Chondrocyte (in vitro differentiated cells): Measurements from ENCODE around the gene C1orf210. TPM values are rescaled to one million over a fixed set of nuclear protein-coding genes. Genes with fewer than 3 reads are reported as not detected.

Experiments used
- DNase-seq: peaks from one replicate; pipeline ENCODE4 v3.0.0; 2021; ENCODE audit warnings: mixed read lengths, low spot score
- H3K27ac Mint-ChIP-seq: one replicate; pipeline ENCODE4 v1.8.0; 2021; ENCODE audit warnings: mild to moderate bottlenecking, moderate library complexity, mixed read lengths; ENCODE audit not compliant: unreplicated experiment
- H3K27me3 Mint-ChIP-seq: 2 replicates; pipeline ENCODE4 v1.8.0; 2021; ENCODE audit warnings: low read depth, mixed read lengths
- H3K36me3 Mint-ChIP-seq: 2 replicates; pipeline ENCODE4 v1.8.0; 2021; ENCODE audit warnings: low read depth, mixed read lengths
- H3K4me1 Mint-ChIP-seq: 2 replicates; pipeline ENCODE4 v1.8.0; 2021; ENCODE audit warnings: low read depth, mild to moderate bottlenecking, mixed read lengths
- H3K4me3 Mint-ChIP-seq: one replicate; pipeline ENCODE4 v1.8.0; 2021; ENCODE audit warnings: mild to moderate bottlenecking, moderate library complexity, mixed read lengths; ENCODE audit not compliant: unreplicated experiment
- H3K9me3 Mint-ChIP-seq: 2 replicates; pipeline ENCODE4 v1.8.0; 2021; ENCODE audit warnings: low read depth, mixed read lengths
- total RNA-seq: library from RNA; stranded (reverse); gene quantifications from 3 replicates; pipeline ENCODE4 v1.2.1, GENCODE V29; 2021
- TF ChIP-seq, protein P1 (sequence below): fragments of 200-600 bp; sonication (generic); IDR thresholded peaks from 2 replicates; pipeline ENCODE4 v1.5.0; 2021; ENCODE audit warnings: antibody characterized with exemption, mild to moderate bottlenecking, moderate library complexity

The C1orf210 gene
- total RNA-seq, 1 donor from 2014 or later = not detected

DNA sequence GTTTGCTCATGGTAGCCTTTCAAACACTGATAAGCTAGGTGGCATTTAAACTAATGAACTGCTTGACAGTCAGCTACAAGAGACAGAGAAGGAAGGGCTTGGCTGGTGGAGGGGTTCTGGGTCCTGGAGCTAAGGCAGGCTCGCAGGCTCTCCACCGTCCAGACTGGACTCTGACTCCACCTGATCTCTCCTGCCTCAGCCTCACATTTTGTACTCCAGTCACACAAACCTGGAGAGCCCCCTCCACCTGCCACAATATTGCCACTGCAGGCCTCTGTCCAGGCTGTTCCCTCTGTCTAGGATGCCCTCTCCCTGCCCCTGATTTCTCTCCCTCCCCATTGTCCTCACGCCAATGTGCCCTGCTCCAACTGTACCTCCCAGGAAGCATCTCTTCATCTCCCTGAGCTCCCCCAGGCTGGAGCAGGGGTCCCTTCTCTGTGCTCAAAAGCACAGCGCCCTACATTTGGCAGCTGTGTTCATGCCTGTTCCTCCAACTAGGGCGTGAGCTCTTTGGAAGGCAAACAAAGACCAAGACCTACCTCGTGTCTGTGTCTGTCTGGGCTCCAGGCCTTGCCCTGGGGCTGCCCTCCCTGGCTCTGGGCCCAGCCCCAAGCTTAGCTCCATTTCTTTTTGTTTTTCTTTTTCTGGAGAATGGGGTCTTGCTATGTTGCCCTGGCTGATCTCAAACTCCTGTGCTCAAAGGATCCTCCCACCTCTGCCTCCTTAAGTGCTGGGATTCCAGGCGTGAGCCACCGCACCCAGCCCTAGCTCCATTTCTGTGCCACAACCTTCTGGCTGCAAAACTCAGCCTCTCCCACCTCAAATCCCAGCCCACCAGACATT lies 18.3 kb upstream of the C1orf210 start:
- no peaks in the 10 kb centered on the region for H3K9me3 Mint-ChIP-seq
- H3K27me3 Mint-ChIP-seq = peaks cover 3% of the 10 kb centered on the region
- H3K36me3 Mint-ChIP-seq = no peaks in the 10 kb centered on the region
- H3K4me1 Mint-ChIP-seq = no peaks in the 10 kb centered on the region
- no peak overlapping the region for H3K4me3 Mint-ChIP-seq
- no peak overlapping the region for H3K27ac Mint-ChIP-seq
- peak; percentile 32 for DNase-seq
- TF ChIP-seq, protein P1, sequence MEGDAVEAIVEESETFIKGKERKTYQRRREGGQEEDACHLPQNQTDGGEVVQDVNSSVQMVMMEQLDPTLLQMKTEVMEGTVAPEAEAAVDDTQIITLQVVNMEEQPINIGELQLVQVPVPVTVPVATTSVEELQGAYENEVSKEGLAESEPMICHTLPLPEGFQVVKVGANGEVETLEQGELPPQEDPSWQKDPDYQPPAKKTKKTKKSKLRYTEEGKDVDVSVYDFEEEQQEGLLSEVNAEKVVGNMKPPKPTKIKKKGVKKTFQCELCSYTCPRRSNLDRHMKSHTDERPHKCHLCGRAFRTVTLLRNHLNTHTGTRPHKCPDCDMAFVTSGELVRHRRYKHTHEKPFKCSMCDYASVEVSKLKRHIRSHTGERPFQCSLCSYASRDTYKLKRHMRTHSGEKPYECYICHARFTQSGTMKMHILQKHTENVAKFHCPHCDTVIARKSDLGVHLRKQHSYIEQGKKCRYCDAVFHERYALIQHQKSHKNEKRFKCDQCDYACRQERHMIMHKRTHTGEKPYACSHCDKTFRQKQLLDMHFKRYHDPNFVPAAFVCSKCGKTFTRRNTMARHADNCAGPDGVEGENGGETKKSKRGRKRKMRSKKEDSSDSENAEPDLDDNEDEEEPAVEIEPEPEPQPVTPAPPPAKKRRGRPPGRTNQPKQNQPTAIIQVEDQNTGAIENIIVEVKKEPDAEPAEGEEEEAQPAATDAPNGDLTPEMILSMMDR = no peak

DNA sequence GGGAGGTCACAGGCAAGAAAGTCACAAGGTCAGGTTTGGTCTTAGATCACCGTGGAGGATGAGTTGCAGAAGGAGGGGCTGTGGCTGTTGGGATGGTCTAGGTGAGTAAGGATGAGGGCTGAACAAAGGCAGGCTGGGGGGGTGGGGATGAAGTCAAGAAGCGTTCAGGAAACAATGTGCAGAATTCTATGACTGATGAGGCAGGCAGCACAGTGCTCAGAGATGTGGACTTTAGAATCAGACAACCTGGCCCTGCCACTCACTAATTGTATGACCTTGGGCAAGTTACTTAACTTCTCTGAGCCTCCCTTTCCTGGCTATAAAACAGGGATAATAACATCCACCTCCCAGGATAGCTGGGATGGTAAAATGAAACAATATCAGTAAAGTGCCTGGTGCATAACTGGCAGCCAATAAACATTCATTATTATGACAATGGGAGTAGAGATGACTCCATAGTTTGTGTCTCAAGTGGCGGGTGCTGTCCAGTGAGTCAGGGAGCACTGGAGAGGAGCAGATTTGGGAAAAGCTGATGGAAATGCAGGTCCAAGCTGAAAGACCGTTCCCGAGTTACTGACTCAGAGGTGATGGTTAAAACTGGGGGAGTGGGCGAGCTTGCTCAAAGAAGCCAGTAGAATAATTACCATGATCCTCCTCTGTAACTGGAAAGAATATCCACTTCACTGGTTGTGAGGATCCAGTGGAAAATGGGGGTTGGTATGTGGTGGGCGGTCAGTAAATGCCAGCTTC lies 17.5 kb upstream of the C1orf210 start:
- Mint-ChIP-seq H3K36me3 (no peaks in the 10 kb centered on the region), H3K27ac (no peak overlapping the region), H3K27me3 (peaks cover 3% of the 10 kb centered on the region), H3K4me1 (no peaks in the 10 kb centered on the region), H3K4me3 (no peak overlapping the region), H3K9me3 (no peaks in the 10 kb centered on the region)
- DNase-seq = peak; percentile 9
- TF ChIP-seq, protein P1 = no peak

DNA sequence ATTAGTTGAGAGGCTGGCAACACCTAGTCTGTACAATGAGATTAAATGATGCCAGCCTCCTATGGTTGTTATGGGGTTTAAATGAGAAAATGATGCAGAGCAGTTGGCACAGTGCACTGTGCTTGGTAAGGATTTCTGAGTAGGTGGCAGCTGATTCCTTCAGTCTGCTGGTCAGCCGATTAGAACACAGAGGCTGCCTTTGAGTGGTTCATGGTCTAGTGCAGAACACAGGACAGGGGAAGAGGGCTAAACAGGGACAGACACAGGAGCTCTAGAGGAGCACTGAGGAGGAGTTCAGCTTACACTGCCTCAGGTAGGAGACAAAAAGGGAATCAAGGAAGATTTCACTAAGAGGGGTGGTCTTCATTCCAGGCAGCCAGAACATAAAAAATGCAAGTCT lies 16.8 kb upstream of the C1orf210 start:
- Mint-ChIP-seq H3K36me3 (no peaks in the 10 kb centered on the region), H3K9me3 (no peaks in the 10 kb centered on the region), H3K27me3 (peaks cover 3% of the 10 kb centered on the region), H3K27ac (no peak overlapping the region), H3K4me3 (no peak overlapping the region), H3K4me1 (no peaks in the 10 kb centered on the region)
- DNase-seq = no peak
- TF ChIP-seq, protein P1 = no peak

DNA sequence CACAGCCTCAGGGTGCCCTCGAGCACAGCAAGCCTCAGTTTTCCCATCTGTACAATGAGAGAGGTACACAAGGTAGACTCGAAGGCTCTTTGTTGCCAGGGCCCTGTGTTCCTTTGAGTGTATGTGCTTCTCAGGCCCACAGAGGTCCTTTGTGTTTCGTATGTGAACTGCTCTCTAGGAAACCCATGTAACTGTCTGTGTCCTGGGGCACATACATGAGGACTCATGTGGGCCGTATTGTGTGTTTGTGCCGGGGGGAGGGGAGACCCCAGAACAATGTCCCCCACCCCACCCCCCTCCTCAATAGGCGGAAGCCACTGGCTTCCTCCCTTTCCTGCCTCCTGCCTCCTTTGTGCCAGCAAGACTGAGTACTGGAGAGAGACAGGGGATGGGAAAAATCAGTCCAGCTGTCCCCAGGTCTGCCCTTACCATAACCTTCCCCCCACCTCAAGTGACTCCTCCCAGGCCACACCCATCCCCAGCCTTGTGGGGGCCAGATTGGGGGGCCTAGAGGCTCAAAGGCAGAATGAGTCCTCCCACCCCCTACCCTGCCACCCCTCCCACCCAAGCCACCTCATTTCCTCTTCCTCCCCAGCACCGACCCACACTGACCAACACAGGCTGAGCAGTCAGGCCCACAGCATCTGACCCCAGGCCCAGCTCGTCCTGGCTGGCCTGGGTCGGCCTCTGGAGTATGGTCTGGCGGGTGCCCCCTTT lies 15.2 kb upstream of the C1orf210 start, which contains the start of gene TIE1:
Gene TIE1, plus strand, starts transcription at position 605 of the 717 bp plus-strand sequence. Its CDS starts 90 bp downstream, at position 695.
- peaks cover 16% of the 10 kb centered on the region for H3K4me1 Mint-ChIP-seq
- no peak within 1 kb of the TSS for H3K27ac Mint-ChIP-seq

More for the DNA sequence above, 15.2 kb upstream of the C1orf210 start, which contains the start of gene TIE1:
- peak; percentile 50 for DNase-seq
- Mint-ChIP-seq H3K36me3 (no peaks in the 10 kb centered on the region), H3K27me3 (no peaks in the 10 kb centered on the region), H3K4me3 (no peak within 1 kb of the TSS), H3K9me3 (no peaks in the 10 kb centered on the region)
- TF ChIP-seq, protein P1 = no peak
